ENCODE results near the gene CLEC1B.

DNA sequence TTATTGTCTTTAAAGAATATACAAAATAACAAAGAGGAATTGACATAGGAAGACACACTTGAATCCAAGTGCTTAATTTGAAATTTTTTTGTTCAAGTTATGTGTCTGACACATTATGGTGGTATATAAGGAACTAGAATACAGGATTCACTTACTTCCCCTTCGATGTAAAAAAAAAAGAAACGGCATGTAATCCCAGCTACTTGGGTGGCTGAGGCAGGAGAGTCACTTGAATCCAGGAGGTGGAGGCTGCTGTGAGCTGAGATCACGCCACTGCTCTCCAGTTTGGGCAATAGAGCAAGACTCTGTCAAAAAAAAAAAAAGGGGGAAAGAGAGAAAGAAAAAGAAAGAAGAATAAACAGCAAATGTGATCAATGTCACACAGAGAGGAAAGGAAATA lies 18.8 kb downstream of the CLEC1B start:
- TF ChIP-seq POLR2AphosphoS5 (IDR thresholded peaks at IDR 0.05; ENCODE audit: low read depth, low read length): no peak
- no peak for TF ChIP-seq POLR2A (IDR thresholded peaks at IDR 0.05; ENCODE audit: low read depth, low read length)
- no peak for TF ChIP-seq TAF1 (IDR thresholded peaks at IDR 0.05; ENCODE audit: borderline replicate concordance, low read depth, low read length)

Measured in GM12892 (cell line).